K562 (cell line): ENCODE data around the gene CDCA3. TPM values are rescaled to one million over a fixed set of nuclear protein-coding genes. Genes with fewer than 3 reads are reported as not detected.

Experiments used
- EZH2 ChIP-seq: IDR thresholded peaks from 2 replicates; pipeline ENCODE4 v1.6.1; 2012; ENCODE audit warnings: low read depth, mild to moderate bottlenecking, inconsistent platforms, low read length, borderline replicate concordance
- FOXK2 ChIP-seq, 2 experiments: fragments of 450-650 bp; IDR thresholded peaks in 1 of 2; conservative IDR thresholded peaks in 1 of 2; 2 replicates each; pipeline ENCODE4 v1.6.1; 2016; ENCODE audit warnings: low read depth in 2 of 2, mild to moderate bottlenecking in 1 of 2
- MCM2 ChIP-seq: fragments of 450-650 bp; IDR thresholded peaks from 2 replicates; pipeline ENCODE4 v1.6.1; 2017; ENCODE audit warnings: low read depth, mild to moderate bottlenecking
- PTRF ChIP-seq: fragments of 450-650 bp; IDR thresholded peaks from 2 replicates; pipeline ENCODE4 v1.6.1; 2016; ENCODE audit warnings: mild to moderate bottlenecking, missing genetic modification characterization, missing compliant biosample characterization
- RBBP5 ChIP-seq: fragments of 200-600 bp; sonication (generic); IDR thresholded peaks from 2 replicates; pipeline ENCODE4 v1.6.1; 2012; ENCODE audit warnings: borderline replicate concordance, mild to moderate bottlenecking, low read length, control low read depth, inconsistent platforms; ENCODE audit not compliant: insufficient read depth, poor library complexity, severe bottlenecking
- TBP ChIP-seq: optimal IDR thresholded peaks from 2 replicates; pipeline ENCODE3; 2011; ENCODE audit warnings: low read depth, low read length, improper control_type of control experiment
- XRCC3 ChIP-seq: fragments of 450-650 bp; IDR thresholded peaks from 2 replicates; pipeline ENCODE4 v1.6.1; 2017; ENCODE audit warnings: mild to moderate bottlenecking, moderate library complexity
- polyA plus RNA-seq, 8 experiments: library from polyadenylated mRNA; depleted of rRNA in 4 of 8; stranded (reverse) in 5 of 8; unstranded in 3 of 8; fragments of >200 nt; fragmentation: Nextera tagmentation in 2 of 8; fragmentation: Illumina TruSeq in 1 of 8; extraction: Ambion mirVana in 2 of 8; extraction: Trizol in 1 of 8; gene quantifications; 2 replicates each; pipeline versions ENCODE4 v1.2.1 to v1.2.3, GENCODE V29; 2011 to 2014; ENCODE audit warnings: inconsistent platforms in 1 of 8, missing spikeins in 1 of 8
- total RNA-seq, 7 experiments: library from RNA; depleted of rRNA in 6 of 7; stranded (reverse); fragments of >200 nt in 6 of 7; fragmentation: Illumina TruSeq in 2 of 7; extraction: Trizol in 2 of 7; gene quantifications; 2 replicates each; pipeline versions ENCODE4 v1.2.1 to v1.2.3, GENCODE V29; 2011 to 2021; ENCODE audit warnings: low replicate concordance in 1 of 7
- TF ChIP-seq, protein P1 (sequence below): fragments of 450-650 bp; formaldehyde crosslinking; IDR thresholded peaks from 2 replicates; pipeline ENCODE4 v1.4.0; 2020; ENCODE audit warnings: mild to moderate bottlenecking, moderate library complexity
- TF ChIP-seq, protein P2 (sequence below): fragments of 450-650 bp; IDR thresholded peaks from 2 replicates; pipeline ENCODE4 v1.6.1; 2016; ENCODE audit warnings: missing biosample characterization, missing genetic modification characterization

Gene CDCA3
- total and polyA plus RNA-seq, 9 of the 15 experiments (the other 6 are each of a cell fraction or from before 2014, with no cell fraction given) = 24.2 to 80.8 (median 55.1) TPM

DNA sequence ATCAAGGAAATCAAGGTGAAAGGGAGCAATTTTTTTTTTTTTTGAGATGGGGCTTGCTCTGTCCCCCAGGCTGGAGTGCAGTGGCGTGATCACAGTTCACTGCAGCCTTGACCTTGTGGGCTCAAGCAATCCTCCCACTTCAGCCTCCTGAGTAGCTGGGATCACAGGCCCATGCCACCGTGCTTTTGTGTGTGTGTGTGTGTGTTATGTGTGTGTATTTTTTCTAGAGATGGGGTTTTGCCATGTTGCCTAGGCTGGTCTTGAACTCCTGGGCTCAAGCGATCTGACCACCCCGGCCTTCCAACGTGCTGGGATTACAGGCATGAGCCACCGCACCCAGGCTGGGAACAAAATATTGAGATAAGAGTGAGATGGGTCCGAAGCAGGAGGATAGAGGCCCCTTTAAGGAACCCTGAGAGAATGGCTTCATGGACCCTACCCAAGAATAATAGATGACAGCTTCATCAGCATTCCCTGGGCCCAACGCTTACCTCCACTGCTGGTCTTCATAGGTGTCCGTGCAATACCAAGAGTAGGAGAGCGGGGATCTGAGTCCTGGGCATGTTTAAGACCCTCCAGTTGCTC, 1.0 kb downstream of the CDCA3 start (continued):
- TF ChIP-seq, protein P1, sequence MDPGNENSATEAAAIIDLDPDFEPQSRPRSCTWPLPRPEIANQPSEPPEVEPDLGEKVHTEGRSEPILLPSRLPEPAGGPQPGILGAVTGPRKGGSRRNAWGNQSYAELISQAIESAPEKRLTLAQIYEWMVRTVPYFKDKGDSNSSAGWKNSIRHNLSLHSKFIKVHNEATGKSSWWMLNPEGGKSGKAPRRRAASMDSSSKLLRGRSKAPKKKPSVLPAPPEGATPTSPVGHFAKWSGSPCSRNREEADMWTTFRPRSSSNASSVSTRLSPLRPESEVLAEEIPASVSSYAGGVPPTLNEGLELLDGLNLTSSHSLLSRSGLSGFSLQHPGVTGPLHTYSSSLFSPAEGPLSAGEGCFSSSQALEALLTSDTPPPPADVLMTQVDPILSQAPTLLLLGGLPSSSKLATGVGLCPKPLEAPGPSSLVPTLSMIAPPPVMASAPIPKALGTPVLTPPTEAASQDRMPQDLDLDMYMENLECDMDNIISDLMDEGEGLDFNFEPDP (CRISPR knock-in tag) = no peak
- TF ChIP-seq RBBP5 = no peak
- no peak for TF ChIP-seq EZH2
- TF ChIP-seq XRCC3 = no peak
- TF ChIP-seq, protein P2, sequence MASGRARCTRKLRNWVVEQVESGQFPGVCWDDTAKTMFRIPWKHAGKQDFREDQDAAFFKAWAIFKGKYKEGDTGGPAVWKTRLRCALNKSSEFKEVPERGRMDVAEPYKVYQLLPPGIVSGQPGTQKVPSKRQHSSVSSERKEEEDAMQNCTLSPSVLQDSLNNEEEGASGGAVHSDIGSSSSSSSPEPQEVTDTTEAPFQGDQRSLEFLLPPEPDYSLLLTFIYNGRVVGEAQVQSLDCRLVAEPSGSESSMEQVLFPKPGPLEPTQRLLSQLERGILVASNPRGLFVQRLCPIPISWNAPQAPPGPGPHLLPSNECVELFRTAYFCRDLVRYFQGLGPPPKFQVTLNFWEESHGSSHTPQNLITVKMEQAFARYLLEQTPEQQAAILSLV (tag) = no peak
- TF ChIP-seq PTRF (tag) = no peak
- TF ChIP-seq MCM2 = no peak
- TF ChIP-seq TBP = no peak
- TF ChIP-seq FOXK2 (conservative IDR thresholded peaks at IDR 0.05 in 1 of 2, IDR thresholded peaks at IDR 0.05 in 1 of 2; ENCODE audit: low read depth in 2 of 2) = no peak
